HCT116 (cell line): ENCODE measurements around the gene TOX3.

Source experiments
- EGR1 ChIP-seq: IDR thresholded peaks from 2 replicates; pipeline ENCODE4 v1.6.1; 2012; ENCODE audit warnings: low read depth
- TF ChIP-seq, protein P1 (sequence below): IDR thresholded peaks from 2 replicates; pipeline ENCODE4 v1.6.1; 2012

DNA sequence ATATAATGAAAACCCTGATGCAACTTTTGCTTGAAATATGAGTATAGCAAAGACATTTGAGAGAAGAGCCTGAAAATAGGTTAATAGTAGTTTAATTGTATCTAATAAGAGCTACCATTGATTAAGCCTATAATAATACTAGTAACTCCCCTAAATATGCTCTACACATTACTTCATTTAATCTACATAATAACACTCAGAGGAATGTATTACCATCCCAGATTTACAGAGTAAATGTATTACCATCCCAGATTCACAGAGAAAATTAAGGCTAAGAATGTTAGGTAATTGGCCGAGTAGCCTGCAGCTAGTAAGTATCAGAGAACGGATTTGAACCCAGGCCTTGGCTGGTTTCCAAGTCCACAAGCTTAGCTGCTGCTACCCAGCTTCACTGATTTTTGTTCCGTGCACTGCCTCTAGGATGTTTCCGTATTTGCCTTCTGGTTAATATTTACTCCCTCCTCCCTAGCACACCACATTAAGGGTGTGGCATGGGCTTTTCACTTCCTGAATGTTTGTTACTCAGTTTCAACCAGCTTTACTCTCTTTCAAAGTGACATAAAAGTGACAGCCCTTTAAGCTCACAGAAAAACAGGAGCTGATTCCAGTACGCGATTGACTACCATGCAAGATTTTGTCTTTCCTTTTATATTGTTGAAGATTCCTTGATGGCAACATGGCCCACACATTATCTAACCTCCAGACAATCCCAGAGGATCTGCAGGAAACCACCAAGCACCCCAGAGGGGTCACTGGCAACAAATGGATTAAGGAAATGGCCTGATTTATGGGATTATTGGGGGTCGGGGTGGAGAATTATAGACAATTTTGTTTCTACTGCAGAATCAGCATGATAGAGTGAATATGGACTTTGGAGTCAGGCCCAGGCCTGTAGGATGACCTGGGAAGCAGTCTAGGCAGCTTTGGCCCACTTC, 26.7 kb upstream of the TOX3 start:
- no peak for TF ChIP-seq EGR1
- TF ChIP-seq, protein P1, sequence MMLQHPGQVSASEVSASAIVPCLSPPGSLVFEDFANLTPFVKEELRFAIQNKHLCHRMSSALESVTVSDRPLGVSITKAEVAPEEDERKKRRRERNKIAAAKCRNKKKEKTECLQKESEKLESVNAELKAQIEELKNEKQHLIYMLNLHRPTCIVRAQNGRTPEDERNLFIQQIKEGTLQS, result no peak
